ENCODE results near the gene DCXR. TPM values are rescaled to one million over a fixed set of nuclear protein-coding genes. Genes with fewer than 3 reads are reported as not detected.

DCXR gene
- total and polyA plus RNA-seq, 2 of the 4 experiments (the other 2 are of a cell fraction): 36.6 to 139 TPM

GRCh38 chr17:82016061-82016874 is 21.2 kb downstream of the DCXR start:
- WGBS, 2 experiments (ENCODE audit: extremely low coverage in 2 of 2, insufficient read length in 1 of 2): 81% methylated on average over 11 of the region's 28 CpGs; no CpG with 5 or more reads in 1 of the 2 experiments
- H3K9ac ChIP-seq (ENCODE audit: low read depth, low read length): no peak overlapping the region
- H3K9me3 ChIP-seq (ENCODE audit: control insufficient read depth, insufficient read depth, low read length): no peaks in the 10 kb centered on the region
- 0 out of 2 replicates have a peak, but pooled peaks cover under 1% of the 10 kb centered on the region for H3K4me1 ChIP-seq (ENCODE audit: control insufficient read depth, insufficient read depth, low read length)
- H3K27ac ChIP-seq (ENCODE audit: insufficient read depth, low read length): no peak overlapping the region
- H3K14ac ChIP-seq (replicated peaks; ENCODE audit: low read depth, low read length): no peak overlapping the region
- no peaks in the 10 kb centered on the region for H3K27me3 ChIP-seq (ENCODE audit: control insufficient read depth, insufficient read depth, low read length)
- no peak overlapping the region for H2AK9ac ChIP-seq (replicated peaks; ENCODE audit: low read depth, low read length, poor library complexity)
- H3K36me3 ChIP-seq (ENCODE audit: control insufficient read depth, insufficient read depth, low read length): peaks cover 10% of the 10 kb centered on the region; the same call in 1 of the 2 replicates
- H2AFZ ChIP-seq (replicated peaks; ENCODE audit: low read length, poor library complexity): no peak overlapping the region
- no peak overlapping the region for H4K91ac ChIP-seq (ENCODE audit: insufficient read depth, low read depth, low read length)
- H3K9me1 ChIP-seq (ENCODE audit: insufficient read depth, low read length): no peaks in the 10 kb centered on the region
- intact Hi-C loops (cut with micrococcal nuclease) (no loop called here), dilution Hi-C loops (cut with HindIII; ENCODE audit: low sequenced_read_pairs, unreplicated experiment) (no loop called here), in situ Hi-C loops (cut with MboI; ENCODE audit: low sequenced_read_pairs) (loop anchor here (5.0 kb wide), 1 partner anchor 49 kb away; no protein-coding TSS in a partner anchor)
- no peak overlapping the region for H2BK5ac ChIP-seq (ENCODE audit: low read depth, low read length, poor library complexity, severe bottlenecking)
- no peak for TF ChIP-seq CTCF (conservative IDR thresholded peaks at IDR 0.05; ENCODE audit: low read depth, low read length)
- no peak for TF ChIP-seq RCOR1 (IDR thresholded peaks at IDR 0.05; ENCODE audit: insufficient replicate concordance, low read length)
- no peak for TF ChIP-seq RFX5 (IDR thresholded peaks at IDR 0.05; ENCODE audit: low read depth, low read length)
- no peak for TF ChIP-seq USF2 (IDR thresholded peaks at IDR 0.05; ENCODE audit: low read depth, low read length)
- no peak for TF ChIP-seq CEBPB (IDR thresholded peaks at IDR 0.05; ENCODE audit: low read depth, low read length)
- no peak for TF ChIP-seq RAD21 (IDR thresholded peaks at IDR 0.05; ENCODE audit: low read length)
- TF ChIP-seq MXI1 (IDR thresholded peaks at IDR 0.05; ENCODE audit: borderline replicate concordance, low read depth, low read length): no peak
- TF ChIP-seq MAZ (IDR thresholded peaks at IDR 0.05; ENCODE audit: borderline replicate concordance, low read depth, low read length): no peak
- no peak for TF ChIP-seq MAFK (IDR thresholded peaks at IDR 0.05; ENCODE audit: low read depth, low read length)
- TF ChIP-seq NFE2L2 (IDR thresholded peaks at IDR 0.05; ENCODE audit: low read depth, low read length): no peak
- no peak for TF ChIP-seq CHD1 (IDR thresholded peaks at IDR 0.05; ENCODE audit: low read depth, low read length)
- TF ChIP-seq ELK1 (IDR thresholded peaks at IDR 0.05; ENCODE audit: borderline replicate concordance, low read depth, low read length): no peak
- no peak for TF ChIP-seq SMC3 (IDR thresholded peaks at IDR 0.05; ENCODE audit: low read depth, low read length)
- DNase-seq (no peak), ATAC-seq (ENCODE audit: low read depth) (no peak)
- no peak overlapping the region for H3K4ac ChIP-seq (ENCODE audit: low read depth, low read length)
- no peak overlapping the region for H3K18ac ChIP-seq (ENCODE audit: low read depth, low read length)
- no peak overlapping the region for H3K23ac ChIP-seq (ENCODE audit: low read depth, low read length)
- no peak overlapping the region for H2BK120ac ChIP-seq (ENCODE audit: low read depth, low read length)
- H2AK5ac ChIP-seq (ENCODE audit: low read depth, low read length): no peak overlapping the region
- H3K4me2 ChIP-seq (ENCODE audit: low read depth, low read length): no peak overlapping the region
- H3K4me3 ChIP-seq (ENCODE audit: insufficient read depth, low read depth, low read length): no peak overlapping the region
- H3K56ac ChIP-seq (ENCODE audit: extremely low read depth, insufficient read depth, low read length): no peak overlapping the region
- no peak overlapping the region for H4K8ac ChIP-seq (ENCODE audit: low read depth in 2 of 2, low read length in 2 of 2)
- CTCF ChIA-PET: no interaction called here
- H2BK20ac ChIP-seq (ENCODE audit: low read depth, low read length): no peak overlapping the region
- peaks cover 0 to 21% of the 10 kb centered on the region in 2 experiments; a peak in 2 of 4 replicates for H3K79me1 ChIP-seq (ENCODE audit: low read depth in 1 of 2, low read length in 2 of 2)
- H2BK15ac ChIP-seq (ENCODE audit: low read depth, low read length): no peak overlapping the region
- no TSS peak for BruUV-seq (replicated peaks)
- POLR2A ChIA-PET (ENCODE audit: unreplicated experiment): no interaction called here
- no peak overlapping the region for H4K5ac ChIP-seq (ENCODE audit: low read depth, low read length)
- peaks cover 14% of the 10 kb centered on the region for H4K20me1 ChIP-seq (ENCODE audit: insufficient read depth, low read length)

All from IMR-90 (cell line).